NCI-H146 treated with DMSO at 0.1 percent for 48 hours (cell line): ENCODE data around the gene PLET1.

ENCODE experiments used
- DNase-seq: peaks from one replicate; lab custom pipeline; 2025; ENCODE audit not compliant: unreplicated experiment; lab: John Stamatoyannopoulos, UW

Gene PLET1

GRCh38 chr11:112260490-112260889, at the start of gene PLET1:
TSS of gene PLET1 (minus strand) at chr11:112260860. CDS start at chr11:112260589, 271 bp downstream.
- DNase-seq: no peak

GRCh38 chr11:112310419-112310818, 49.8 kb upstream of the PLET1 start:
- DNase-seq: no peak

DNA sequence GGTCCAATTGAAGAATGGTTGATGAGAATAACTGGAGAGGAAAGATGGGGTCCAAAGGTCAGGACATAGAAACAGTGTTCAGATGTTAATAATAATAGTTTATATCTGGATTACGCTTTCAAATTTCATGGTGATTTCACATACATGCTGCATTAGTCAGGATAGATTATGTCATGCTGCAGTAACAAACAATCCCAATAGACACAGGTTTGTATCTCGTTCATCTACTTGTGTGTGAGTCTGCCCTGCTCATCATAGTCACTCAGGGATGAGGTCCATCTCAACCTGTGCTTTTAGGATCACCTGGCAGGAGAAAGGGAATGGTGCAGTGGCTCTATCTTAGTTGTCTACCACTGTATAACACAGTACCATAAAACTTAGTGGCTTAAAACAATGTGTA, 48.0 kb upstream of the PLET1 start:
- no peak for DNase-seq

DNA sequence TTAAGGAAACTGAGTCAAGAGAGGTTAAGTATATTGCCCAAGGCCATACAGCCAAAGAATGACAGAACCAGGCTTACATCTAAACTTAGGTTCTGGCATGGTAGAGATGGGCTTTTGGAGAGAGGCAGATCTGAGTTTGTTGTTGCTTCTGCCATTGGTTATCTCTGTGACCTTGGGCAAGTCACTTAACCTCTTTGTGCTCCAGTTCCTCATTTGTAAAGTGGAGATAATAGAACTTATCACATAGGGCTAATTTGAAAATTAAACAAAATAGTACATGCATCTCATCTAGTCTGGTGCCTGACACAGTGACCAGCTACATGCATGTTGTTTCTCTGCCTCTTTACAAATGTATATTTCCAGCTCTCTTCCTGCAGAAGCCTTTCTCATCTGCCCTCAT, 47.0 kb upstream of the PLET1 start:
- no peak for DNase-seq

GRCh38 chr11:112306230-112306629, 45.6 kb upstream of the PLET1 start:
- peak; percentile 77 for DNase-seq

DNA sequence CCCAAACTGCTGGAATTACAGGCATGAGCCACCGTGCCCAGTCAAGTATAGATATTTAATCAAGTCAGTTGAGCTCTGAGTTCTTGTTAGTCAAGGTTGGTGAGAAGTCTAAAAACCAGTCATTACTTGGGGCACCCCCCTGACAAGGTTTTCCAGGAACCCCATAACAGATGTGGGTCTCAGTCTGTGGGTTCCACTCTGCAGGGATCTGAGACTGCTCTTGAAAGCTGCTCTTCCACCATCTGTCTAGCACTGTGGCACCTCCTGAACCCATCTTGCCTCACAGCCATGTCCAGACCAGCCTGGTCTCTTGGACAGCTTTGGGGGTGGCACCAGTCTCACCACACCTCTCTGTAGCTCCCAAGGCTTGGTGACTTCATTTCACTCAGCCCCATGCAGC, 44.3 kb upstream of the PLET1 start:
- no peak for DNase-seq

GRCh38 chr11:112303616-112304015, 43.0 kb upstream of the PLET1 start:
- no peak for DNase-seq

DNA sequence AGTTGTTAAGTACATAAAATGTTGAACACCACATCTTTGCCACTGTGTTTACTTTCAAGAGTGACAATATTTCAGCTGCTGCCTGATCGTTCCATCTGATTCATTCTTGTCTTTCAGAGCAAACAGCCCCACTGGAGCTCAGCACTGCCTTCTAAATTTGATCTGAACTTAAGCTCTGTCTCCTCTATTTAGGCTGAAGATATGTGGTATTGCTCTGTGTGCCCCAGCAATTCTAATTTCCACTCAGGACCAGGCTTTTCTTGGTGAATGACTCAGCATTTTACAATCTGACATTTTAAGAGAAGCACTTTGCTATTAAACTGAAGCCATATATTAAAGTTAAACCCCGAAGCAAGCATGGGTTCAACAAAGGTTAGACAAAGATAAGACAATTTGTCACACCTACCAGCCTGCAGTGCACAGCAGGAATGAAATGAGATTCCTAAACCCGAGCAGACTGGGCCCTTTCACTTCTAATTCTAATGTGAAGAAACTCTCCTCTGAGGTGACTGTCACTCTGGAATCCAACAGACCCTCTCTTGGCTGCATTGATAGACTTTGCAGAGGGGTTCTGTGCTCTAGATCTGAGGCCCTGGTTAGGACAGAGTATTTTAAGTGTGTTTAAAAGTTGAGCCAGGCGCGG, 41.7 kb upstream of the PLET1 start:
- peak; percentile 56 for DNase-seq

DNA sequence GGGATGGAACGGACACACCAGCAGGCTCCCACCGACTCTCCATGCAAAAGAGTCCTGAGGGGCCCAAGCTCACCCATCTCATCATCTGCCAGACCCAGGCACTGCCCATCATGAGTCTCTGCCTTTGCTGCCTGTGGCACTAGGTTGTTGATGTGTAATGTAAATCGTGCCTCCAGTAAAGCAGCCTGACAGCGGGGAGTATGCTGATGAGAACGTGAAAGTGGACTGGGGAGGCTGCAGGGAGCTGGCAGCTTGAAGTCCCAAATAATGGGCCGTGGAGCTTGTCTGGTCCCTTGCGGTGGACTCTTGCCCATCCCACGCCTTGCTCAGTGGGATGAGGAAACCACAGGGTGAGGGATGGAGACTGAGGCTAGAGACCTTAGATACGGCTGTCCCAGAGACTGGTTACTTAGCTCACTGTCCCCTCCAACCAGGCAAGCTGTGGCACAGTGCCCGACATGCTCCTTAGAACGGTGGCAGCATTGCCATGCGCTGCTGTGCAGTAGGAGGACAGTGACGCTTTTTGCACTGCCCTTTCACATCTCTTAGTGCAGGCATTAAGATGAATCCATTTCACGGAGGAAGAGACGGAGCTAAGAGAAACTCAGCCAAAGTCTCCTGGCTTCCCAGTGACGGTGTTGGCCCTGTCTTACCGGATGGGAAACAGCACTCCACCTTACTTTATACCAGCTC, 39.6 kb upstream of the PLET1 start:
- DNase-seq: no peak

DNA sequence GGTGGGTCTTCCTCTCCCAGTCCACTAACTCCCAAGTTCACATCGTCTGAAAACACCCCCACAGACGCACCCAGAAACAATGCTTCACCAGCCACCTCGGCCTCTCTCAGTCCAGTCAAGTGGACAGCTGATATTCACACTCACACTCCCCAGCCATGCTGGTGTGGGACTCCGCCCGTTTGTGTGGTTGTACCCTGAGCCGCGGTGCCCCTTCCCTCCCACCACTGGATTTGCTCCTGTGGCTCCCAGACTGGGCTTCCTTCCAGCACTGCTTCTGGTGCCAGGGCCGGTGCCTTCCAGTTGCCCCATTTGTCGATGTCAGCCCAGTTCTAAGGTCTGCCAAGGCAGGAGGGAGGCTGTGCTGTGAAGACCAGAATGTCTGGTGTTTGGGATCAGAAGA, 37.9 kb upstream of the PLET1 start:
- no peak for DNase-seq

DNA sequence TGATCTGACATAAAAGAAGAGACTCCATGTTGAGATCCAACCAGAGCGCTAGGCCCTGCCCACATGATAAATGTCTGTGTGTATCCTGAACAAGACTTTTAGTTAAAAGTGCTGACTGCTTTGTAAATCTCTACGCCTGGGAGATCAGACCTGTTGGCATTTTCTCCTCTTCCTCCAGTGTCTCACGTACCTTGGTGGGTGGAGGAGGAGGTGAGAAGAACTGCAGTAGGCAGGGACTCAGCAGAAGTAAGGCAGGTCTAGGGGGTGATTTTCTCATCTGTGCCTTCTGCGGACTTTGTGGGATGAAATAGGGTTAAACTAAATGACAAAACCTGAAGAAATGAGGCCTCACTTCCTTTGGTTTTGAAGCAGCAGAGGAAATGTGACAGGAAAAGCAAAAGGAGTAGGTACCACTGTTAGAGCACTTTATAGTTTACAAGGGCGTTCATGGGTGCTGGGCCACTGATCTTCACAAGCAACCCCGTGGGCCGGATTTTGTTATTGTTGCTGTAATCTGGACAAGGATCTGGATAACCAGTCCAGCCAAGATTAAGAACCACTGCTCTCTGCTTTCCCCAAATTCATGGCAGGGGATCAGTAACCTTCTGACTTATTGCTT, 36.7 kb upstream of the PLET1 start:
- DNase-seq: no peak

- no peak for DNase-seq
Observed at GRCh38 chr11:112296044-112296443, 35.4 kb upstream of the PLET1 start.

GRCh38 chr11:112294688-112295340, 34.2 kb upstream of the PLET1 start:
- no peak for DNase-seq

DNA sequence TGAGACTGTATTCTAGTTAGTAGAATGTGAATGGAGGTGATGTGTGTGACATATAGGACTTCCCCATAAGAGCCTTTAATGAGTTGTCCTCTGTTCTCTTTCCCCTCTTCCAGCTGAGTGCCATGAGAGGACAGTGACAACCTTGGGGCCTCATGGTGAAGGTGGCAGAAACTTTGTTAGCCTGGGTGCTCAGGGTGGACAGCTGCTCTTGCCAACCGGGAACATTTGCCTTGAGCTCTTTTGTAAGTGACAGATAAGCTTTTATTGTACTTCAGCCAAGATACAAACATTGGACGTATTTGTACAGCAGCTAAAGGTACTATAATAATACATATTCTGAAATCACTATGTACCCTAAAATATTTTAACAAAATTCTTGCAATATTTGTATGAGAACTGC, 33.0 kb upstream of the PLET1 start:
- DNase-seq: no peak

DNA sequence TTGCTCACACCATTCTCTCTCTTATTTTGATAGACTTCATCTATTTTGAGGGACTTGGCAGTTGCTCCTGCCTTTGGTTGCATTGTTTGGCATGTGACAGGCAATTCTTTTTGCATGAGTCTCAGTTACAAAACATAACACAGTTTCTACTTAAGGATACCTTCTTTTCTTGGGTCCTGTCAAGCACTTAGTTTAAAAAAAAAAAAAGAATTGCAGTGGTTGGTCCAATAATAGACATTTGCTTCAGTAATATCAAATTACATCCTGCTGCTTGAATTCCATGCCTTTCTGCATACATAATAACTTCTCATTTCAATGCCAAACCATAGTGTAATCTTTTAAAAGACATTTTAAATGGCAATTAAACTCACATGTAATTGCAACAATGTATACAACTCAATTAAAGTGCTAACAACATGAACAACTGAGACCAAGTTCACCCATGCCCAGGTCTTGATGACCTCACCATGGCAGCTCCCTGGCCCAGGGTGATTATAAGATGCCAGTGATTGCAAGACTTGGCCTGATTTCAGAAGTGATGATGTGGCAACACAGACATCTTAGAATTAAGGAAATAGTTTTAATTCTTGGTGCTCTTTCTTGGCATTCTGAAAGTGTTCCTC, 32.2 kb upstream of the PLET1 start:
- no peak for DNase-seq

DNA sequence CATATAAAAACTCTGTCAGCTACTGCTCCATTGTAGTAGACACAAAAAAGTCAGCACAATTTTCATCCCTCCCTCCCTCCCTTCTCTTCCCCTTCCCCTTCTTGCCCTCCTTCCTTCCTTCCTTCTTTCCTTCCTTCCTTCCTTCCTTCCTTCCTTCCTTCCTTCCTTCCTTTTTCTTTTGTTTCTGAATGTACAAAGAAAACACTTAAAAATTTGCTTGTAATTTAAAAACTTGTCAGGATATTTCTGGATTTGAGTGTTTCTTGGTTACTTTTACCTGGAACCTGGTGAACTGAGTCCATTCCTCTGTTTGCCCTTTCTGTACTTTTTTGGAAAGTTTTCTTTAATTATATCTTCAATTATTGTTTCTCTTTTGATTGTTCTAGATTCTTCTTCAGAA, 31.5 kb upstream of the PLET1 start:
- no peak for DNase-seq

GRCh38 chr11:112291191-112291590, 30.5 kb upstream of the PLET1 start:
- DNase-seq: no peak

DNA sequence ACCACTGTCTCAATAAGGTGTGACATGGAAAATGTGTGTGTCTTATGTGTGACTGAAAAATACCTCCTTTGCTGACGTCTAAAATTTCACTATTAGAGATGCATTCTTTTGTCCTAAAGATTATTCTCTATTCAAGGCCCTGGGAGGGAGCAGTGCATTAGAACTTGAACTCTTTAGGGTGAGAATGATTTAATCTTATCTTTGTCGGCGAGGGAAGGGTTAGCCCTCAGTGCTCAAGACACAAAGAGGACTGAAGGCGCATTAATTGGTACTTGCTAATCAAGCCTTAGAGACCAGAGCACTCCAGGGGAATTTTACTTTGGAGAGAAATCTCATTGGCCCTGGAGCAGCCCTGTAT, 29.8 kb upstream of the PLET1 start:
- no peak for DNase-seq

- DNase-seq: no peak
Observed at GRCh38 chr11:112289588-112290492, 29.2 kb upstream of the PLET1 start.

GRCh38 chr11:112288021-112288420, 27.4 kb upstream of the PLET1 start:
- no peak for DNase-seq
